HG03378 (cell line): ENCODE data around the gene RASSF7.
"Not testable (repeated sequence)": the region's sequence is repeated elsewhere in the genome, so short reads cannot be mapped to it uniquely, and the experiment has no call there.

Experiments
- ATAC-seq: cut with Tn5 transposase; IDR thresholded peaks from one replicate; pipeline ENCODE4 v1.9.1; 2021; ENCODE audit warnings: mild to moderate bottlenecking, moderate library complexity; ENCODE audit not compliant: unreplicated experiment

Gene RASSF7

DNA sequence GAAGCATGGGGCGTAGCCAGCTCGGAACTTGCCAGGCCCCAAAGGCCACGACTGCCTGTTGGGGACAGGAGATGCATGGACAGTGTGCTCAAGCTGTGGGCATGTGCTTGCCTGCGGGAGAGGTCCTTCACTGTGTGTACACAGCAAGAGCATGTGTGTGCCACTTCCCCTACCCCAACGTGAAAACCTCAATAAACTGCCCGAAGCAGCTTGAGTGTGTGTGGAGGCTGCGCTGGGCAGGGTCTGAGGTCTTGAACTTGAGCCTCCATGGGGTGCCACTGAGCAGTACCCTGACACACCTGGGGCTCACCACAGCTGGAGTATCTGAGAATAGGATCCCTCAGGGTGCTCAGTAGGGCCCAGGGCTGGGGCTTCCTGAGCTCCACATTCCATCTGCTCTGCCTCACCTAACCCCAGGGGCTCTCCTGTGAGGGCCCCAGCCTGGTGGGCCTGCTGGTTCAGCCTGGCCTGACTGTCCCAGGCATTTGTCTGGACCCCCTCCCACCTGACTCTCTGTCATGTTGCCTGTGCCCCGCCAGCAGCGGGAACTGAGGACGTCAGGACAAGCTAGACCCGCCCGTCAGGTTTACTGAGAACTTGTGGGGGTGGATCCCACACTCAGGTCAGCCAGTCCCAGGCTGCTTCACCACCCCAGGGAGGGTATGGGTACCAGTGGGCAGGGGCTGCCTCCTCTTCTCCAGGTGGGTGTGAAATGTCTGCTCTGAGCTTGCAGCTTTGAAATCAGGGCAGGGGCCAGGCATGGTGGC, 3.2 kb downstream of the RASSF7 start:
- ATAC-seq: no peak

DNA sequence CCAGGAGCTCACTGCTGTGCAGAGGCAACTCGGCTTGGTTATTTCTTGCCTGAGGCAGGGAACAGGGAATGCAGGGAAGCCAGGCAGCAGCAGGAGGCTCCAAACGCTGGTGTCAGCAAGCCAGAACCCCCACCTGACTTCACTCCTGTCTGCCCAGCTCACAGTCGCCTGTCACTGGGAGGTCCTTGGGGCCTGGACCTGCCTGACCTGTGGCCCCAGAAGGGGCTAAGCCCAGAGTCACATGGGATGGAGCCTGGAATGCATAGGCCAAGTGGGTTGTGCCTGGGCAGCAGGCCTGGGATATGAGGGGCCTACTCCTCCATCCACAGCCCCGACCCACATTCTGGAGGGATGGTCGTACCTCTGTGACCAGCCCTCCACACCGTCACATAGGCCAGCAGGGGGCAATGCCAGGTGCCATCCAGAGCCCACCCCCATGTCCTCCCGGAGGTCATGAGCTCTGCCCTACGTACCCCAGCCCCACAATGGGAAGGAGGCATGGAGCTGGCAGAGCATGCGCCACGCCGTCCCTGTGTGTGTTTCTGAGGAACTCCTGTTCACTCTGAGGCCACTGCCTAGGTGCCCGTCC, 5.2 kb downstream of the RASSF7 start:
- no peak for ATAC-seq

DNA sequence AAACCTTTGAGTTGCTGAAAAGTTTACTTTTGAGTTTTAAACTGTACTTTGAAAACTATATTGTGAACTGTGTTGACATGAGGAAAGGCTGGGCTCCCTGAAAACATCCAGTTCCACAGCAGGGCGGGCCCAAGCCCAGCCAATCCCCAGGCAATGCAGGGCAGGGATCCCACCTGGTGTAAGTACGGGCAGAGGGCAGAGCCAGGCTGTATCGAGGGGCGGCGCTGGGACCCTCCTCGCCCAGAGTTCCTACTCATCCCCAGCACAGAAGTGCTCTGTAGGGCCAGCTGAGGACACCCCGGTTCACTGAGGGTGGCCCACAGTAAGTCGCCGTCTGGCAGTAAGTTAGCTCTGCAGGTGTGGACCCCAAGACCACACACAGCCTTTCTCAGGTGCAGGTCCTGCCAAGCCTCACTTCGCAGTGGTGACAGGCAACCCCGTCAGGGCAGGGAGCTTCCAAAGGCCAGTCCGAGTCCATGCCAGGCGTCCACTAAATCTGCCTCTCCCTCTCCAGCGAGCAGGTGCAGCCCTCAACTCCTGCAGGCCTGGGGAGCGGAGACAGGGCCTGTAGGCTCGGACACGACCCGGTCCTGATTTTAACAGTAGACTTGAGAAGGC, 6.3 kb downstream of the RASSF7 start:
- no peak for ATAC-seq

DNA sequence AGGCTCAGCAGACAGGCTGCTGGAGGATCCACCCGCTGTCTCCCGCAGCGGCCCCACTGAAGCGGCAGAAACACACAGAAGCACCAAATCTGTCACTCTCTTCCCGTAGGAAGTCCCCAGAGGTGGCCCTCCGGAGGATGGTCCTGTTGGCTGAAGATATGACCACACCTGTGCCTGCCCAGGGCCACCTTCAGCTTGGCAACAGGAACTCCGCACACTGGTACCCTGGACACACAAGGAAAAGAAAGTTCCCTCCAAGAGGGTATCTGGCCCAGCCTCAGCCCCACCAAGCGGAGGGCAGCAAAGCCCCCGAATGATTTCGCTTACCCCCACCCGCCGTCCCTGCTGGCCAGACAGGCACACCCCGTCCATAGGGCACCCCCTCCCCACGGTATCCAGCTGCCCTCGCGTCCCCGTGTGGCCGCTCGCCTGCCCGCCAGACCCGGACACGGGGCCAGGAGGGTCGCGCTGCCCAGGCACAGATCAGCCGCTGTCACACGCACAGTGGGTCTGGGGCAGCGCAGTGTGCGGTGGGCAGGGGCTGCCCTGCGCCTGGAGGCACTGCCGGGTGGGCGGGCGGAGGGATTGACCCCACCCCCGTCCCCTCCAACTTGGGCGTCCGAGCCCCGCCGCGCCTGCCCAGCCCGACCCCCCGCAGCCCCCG, 7.0 kb downstream of the RASSF7 start:
- ATAC-seq: no peak

DNA sequence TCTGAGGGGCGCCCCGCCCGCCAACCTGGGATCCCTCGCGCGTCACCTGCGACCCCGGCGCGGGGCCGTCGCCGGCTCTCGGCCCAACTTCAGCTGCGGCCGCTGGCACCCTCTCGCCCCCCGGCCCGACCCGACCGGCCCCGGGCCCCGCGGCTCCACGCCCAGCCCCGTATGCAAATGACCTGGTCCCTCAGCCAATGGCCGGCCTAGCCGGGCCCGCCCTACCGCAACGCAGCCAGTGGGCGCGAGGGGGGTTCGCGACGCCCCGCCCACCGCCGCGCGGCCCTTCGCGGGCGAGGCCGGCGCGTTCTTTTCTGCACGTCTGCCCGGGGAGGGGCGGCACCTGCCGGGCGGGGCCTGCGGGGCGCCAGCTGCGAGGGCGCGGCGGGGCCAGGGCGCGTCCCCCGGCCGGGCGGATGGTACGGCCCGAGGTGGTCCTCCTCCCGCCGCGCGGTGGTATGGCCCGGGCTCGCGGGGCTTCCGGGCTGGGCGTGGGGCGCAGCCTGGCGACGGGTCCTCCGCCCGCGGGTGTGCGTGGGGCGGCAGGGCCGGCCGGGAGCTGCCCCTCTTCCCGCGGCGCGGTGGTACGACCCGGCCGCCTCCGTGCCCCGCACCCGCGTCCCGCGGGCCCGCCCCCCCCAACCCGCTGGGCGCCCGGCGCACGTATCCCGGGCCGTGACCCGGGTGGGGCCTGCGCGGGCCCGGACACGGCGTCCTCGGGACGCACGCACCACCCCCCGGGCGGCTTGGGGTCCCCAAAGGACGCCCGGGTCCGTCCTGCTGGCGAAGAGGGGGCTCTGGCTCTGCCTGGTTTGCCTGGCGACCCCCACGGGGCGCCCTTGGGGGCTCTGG, 7.8 kb downstream of the RASSF7 start:
- peak; percentile 68 for ATAC-seq

DNA sequence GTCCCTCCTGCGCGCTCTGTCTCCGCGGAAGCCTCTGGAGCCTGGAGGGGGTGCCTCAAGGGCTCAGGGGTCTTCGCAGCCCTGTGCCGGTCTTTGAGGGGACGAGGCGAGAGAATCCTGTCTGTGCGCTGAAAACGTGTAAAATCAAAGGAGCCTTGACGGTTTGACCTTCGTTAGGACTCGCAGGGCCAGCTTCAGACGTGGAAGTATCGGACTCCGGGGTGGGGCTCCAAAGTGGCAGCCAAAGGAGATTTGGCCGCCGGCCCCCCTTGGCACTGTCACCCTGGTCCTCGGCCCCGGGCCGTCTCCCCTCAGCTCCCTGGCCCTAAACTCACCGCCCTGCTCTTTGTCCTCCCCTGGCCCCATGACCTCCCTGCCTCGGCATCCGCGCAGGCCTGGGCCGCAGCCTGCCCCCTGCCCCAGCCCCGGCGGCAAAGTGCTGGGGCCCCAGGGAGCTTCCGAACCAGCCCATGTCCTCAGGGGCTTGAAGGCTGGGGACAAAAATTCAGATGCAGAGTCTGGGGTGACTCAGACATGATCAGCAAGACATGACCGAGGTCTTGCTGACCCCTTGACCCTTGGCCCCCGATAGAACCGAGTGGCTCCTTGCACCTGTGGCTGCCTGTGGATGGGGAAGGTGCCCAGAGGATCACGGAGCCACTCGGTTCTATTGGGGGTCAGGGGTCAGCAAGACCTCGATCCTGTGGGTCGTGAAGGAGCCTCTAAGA, 8.6 kb downstream of the RASSF7 start:
- ATAC-seq: no peak

DNA sequence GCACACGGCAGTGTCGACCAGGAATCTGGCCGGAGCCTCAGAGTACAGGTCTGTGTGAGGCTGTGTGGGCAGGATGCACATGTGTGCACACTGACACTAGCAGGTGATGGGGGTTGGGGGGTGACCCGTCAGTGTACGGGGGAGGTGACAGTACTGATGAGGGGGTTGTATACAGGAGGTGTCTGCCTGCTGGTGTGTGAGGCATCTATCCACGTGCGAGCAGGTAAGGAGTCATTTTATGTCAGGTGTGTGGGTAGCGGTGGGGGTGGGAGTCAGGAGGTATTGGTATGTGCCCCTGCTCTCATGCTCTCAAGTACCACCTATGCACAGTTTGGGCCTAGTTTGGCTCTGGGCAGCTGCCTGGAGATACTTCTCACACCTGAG, 11.0 kb downstream of the RASSF7 start:
- ATAC-seq: no peak

DNA sequence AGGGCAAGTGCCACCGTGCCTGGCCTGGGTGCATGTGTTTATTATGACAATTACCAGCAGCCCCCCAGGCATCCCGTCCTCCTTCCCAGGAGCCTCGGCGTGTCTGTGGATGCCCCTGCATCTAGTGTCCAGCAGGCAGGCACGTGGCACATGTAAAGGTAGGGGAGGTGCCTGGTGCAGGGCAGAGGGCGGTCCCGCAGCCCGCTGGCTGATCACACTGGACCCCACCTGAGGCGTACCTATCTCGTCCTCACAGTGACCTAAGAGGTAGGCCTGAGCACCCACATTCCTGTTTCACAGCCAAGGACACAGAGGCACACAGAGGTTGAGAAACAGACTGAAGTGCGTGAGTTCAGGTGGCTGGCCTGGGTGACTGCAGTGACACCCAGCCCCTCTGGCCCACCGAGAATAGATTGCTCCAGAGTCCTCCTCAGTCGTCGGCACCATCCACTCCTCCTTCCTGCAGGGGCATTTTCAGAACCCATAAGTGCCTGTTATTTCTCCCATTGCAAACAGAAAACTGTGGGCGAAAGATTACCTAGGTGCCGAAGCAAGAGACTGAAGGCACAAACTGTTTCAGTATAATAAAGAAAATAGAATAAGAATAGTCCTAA, 12.5 kb downstream of the RASSF7 start:
- no peak for ATAC-seq

DNA sequence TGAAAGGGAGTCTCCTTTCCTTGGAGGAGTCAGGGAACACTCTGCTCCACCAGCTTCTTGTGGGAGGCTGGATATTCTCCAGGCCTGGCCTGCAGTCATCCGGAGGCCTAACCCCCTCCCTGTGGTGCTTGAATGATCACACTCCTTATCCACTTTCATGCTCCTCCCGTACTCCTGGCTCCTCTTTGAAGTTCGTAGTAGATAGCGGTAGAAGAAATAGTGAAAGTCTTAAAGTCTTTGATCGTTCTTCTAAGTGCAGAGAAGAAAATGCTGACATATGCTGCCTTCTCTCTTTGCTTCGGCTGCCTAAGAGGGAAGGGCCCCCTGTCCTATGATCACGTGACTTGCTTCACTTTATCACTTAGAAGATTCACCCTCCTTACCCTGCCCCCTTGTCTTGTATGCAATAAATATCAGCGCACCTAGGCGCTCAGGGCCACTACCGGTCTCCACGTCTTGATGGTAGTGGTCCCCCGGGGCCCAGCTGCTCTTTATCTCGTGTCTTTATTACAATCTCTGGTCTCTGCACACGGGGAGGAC, 13.3 kb downstream of the RASSF7 start:
- ATAC-seq: not testable (repeated sequence)

DNA sequence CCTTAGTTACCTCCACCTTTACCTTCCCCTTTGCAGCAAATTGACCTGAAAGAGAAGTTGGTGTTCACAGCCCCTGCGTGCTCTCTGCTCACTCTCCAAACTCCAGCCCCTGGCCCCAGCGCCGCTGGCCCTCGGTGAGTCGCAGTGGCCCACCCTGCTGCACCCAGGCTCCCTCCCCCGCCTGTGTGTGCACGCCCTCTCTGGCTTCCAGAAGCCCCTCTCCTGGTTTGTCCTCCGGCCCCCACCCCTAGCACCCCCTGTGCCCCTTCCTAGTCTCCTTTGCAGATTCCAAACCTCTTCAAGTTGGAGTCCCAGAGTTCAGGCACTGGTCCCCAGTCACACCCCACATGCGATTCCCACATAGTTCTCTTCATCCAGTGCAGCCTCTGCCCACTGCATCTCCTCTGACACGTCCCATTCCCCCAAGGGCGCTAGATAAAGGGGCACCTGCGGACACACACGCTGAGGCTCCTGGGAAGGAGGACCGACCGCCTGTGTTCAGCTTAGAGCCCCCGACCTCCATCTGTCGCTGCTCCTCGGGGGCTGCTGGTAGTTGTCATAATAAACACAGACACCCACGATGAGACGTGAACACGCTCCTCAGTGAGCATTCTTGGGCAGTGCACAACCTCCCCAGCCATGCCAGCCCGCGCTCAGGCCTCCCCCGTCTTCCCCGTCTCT, 14.0 kb downstream of the RASSF7 start:
- ATAC-seq: no peak

DNA sequence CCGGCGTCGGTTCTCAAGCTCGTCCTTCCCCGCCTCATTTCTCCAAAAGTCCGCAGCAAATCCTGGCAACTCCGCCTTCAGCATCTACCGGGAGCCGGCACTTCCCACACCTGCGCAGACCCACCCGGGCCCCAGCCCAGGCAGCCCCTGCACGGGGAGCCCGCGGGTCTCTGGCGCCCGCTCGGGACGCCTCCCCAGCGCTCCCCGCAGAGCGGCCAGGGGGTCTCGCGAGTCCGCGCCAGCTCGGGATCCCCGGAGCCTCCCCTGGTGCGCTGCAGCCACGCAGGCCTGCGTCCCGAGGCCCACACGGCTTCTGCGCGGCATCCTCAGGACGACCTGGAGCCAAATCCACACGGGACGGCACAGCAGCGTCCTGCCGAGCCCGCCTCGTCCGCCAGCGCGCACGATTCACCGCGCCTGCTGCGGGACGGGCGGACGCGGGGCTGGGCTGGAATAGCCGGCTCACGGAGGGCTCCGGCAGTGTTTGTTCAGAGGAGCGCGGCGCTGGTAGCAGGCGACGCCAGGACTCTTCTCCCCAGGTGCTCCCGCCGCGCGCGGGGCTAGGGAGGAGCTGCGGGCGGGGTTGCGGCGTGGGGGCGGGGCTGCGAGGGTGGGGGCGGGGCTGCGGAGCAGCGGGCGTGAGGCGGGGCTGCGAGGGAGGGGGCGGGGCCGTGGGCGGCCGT, 14.7 kb downstream of the RASSF7 start:
- no peak for ATAC-seq

DNA sequence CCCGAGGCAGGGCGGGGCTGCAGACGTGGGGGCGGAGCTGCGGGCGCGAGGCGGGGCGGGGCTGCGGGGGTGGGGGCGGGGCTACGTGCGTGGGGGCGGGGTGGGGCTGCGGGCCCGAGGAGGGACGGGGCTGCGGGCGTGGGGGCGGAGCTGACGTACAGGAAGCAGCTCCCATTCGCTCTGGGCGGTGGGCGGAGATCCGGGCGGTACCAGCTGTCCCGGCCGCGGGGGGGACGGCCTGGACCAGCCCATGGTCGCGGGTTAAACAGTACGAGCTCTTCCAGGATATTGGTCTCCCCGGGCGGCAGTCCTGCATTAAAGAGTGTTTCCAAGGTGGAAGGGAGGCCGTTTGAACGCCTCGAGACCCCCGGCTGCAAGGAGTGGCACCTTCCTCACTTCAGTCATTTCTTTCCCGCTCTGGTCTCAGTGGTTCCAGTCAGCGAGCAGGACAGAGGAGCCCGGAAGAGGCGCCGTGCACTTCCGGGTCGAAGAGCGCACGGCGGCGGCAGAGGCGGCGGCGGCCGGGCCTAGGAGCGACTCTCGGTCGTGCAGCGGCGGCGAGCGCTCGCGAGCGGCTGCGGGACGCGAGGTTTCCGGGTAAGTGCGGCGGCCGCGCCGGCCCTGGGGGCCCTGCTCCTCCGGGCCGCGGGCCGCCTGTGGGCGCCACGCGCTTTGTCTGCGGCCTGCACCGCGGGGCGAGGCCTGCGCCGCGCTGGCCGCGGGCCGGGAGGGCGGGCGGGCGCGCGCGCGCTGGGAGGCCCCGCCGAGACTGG, 15.4 kb downstream of the RASSF7 start, which contains the start of gene PHRF1:
PHRF1 (plus strand) TSS at position 475 of the 773 bp plus-strand sequence. CDS start 5,043 bp downstream, outside the sequence.
- peak; percentile 79 for ATAC-seq

DNA sequence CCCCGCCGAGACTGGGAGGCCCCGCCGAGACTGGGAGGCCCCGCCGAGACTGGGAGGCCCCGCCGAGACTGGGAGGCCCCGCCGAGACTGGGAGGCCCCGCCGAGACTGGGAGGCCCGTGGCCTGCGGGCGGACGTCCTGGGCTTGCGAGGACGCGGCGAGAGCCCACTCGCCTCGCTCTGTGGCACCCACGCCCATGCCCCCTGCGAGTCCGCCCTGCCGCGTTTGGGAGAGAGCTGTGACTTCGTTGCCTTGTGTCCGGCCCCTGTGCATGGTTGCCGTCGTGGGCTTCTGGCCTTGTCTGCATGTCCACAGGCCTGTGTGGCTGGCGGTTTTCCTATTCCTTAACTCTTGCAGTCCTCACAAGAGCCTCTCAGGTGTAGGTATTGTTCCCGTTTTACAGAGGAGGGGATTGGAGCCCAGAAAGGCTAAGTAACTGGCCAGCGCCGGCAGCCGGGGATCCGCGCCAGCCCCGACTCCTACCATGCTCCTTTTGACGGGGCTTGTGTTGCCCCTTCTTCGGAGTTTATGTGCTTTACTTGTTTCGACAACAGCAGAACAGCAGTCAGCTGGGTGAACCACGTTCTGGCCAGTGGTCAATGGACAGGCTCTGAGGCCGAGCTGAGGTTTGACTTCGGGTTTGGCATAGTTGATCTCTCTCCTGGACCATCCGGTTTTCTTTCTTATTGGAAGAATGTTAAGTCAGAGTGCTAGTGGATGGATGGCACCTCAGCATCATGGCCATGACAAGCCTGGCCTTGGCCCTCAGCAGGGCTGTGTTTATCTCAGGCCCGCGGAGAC, 16.2 kb downstream of the RASSF7 start:
- no peak for ATAC-seq

DNA sequence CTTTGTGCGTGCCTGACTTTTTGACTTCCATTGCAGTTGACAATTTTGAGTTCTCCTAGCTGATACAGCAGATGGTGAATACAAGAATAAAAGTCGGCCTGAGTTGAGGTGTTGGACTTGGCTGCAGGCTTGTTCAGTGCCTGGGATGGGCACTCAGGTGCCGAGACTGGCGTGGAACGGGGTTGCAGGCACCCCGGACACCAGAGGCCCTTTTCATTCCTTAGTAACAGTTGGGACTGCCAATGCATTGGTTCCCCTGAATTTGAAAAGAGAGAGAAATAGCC, 16.8 kb downstream of the RASSF7 start:
- no peak for ATAC-seq

DNA sequence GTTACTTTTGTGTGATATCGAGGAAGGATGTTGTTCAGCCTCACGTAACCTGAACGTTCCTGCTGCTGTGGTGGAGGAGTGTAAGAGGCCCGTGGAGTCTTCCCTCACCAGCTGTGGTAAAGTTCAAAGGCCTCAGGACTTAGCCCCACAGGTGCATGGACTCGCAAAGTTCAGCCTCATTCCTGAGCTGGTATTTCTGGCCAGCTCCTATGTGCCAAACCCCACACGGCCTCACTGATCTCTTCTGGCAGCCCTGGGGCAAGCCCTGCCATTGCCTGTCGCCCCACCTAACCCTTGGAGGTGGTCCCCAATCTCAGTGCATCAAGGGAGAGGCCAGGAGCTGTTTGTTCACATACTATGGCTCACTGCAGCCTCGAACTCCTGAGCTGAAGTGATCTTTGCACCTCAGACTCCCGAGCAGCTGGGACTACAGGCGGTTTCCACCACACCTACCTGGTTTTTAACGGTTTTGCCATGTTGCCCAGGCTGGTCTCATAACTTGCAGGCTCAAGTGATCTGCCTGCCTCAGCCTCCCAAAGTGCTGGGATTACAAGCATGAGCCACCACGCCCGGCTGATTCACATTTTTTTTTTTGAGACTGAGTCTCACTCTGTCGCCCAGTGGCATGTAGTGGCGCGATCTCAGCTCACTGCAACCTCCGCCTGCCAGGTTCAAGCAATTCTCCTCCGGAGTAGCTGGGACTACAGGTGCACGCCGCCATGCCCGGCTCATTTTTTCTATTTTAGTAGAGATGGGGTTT, 17.7 kb downstream of the RASSF7 start:
- ATAC-seq: no peak
